GM11168 (cell line): Measurements from ENCODE around the gene ERP29.
"Not testable (repeated sequence)": the region's sequence is repeated elsewhere in the genome, so short reads cannot be mapped to it uniquely, and the experiment has no call there.

ENCODE experiments used
- in situ Hi-C: fragments of 300-500 bp; cut with MboI; formaldehyde crosslinking; loops from one replicate; pipeline ENCODE4 v1.12.0; 2022; ENCODE audit warnings: low sequenced_read_pairs; ENCODE audit not compliant: unreplicated experiment

The ERP29 gene

DNA sequence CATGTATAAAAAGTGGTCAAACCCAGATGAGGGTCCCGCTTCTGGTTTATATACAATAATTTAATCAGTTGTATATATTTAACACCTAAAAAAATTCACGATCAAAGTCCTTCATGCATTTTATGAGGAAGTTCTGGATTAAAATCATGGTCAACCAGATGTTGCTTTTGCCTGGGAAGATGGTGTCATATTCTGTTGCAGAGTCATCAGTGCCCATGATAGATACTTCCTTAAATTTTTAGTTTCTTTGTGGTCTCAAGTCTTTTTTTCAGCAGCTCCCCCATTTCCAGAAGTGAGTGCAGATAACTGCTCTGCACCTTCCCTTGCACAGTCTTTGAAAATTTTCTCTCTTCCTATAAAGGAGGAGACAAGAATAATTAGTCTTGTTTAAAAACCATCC, 16.1 kb downstream of the ERP29 start:
- in situ Hi-C loops: no loop called here

DNA sequence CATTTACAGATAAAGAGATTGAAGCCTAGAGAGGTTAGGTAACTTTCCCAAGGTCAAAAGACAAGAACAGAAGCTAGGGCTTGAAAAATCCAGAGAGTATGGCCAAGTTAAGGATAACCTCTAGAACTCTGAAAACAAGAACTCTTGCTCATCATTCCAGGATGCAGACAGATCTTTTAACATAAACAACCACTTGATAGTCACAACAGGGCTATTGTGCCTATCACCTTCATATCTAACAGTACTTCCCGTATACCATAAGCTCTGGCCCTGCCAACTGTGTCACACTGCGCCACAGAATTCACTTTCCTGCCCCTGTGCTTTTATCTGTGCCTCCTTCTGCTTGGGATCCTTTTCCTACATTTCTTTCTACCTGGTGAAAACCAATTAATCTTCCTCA, 18.2 kb downstream of the ERP29 start:
- in situ Hi-C loops: no loop called here

GRCh38 chr12:112032292-112032691, 19.1 kb downstream of the ERP29 start:
- in situ Hi-C loops: no loop called here

DNA sequence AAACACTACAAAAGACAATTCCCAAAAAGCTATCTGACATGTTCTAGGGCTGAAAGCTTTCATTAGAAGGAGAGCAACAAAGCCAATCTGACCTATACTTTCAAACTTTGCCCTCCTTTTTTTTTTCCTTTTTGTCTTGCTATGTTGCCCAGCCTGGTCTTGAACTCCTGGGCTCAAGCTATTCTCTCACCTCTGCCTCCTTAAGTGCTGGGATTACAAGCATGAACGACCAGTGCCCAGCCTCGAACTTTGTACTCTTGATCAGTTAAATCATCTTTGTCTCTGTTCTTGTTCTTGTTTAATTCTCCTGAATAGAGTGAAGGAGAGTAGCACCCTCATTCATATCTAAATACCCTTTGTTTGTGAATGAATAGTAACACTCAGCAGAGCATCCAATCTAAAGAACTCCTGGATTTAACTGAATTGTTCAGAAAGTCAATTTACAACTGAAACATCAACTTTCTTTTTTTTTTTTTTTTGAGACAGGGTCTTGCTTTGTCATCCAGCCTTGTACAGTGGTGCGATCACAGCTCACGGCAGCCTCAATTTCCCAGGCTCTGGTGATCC, 22.1 kb downstream of the ERP29 start:
- in situ Hi-C loops: no loop called here

DNA sequence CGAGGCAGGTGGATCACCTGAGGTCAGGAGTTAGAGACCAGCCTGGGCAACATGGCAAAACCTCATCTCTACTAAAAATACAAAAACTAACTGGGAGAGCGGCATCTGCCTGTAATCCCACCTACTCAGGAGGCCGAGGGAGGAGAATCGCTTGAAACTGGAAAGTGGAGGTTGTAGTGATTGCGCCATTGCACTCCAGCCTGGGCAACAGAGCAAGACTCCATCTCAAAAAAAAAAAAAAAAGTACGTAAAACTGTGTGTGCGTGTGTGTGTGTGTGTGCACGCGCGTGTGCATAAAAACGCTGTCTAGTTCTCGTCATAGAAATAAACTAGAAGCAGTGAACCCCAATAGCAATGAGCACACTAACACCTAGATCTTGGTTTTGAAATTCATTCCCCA, 23.4 kb downstream of the ERP29 start:
- in situ Hi-C loops: not testable (repeated sequence)

GRCh38 chr12:112046003-112046402, 32.8 kb downstream of the ERP29 start:
- in situ Hi-C loops: no loop called here

DNA sequence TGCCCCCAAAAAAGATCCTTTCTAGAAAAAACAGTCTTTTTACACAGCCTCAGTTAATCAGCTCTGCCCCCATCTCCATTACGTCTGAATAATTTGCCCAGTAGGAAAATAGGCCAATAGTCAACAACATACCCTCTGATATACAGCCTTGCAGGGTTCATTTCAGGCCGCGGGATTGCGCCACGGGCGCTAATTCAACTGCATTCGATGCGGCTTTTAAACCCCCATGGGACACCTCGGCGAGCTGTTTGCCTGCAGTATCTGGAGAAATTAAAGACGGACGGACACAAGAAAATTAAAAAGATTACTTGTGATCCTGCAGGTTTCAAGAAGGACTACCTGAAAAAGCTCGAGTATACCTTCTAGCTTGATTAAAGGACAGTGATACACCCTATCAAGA, 36.1 kb downstream of the ERP29 start:
- in situ Hi-C loops: no loop called here

DNA sequence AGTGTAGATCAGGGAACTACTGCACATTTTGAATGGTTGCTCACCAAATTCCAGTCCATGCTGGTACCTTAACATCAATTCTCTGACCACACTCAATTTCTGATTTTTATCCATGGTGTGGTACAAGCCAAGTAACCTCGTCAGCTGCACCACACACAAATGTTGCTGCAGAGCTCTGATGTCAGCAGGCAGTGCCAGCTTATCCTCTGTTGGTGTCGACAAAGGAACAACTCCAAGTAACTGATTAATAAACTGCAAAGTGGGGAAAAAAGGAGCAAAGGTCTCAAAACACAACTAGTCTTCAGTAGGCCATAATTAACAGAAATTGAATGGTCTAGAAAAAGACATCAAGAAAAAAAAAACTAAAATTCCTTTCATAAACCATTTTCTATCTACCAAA, 47.9 kb downstream of the ERP29 start:
- in situ Hi-C loops: no loop called here

- in situ Hi-C loops: no loop called here
Observed at GRCh38 chr12:112063273-112063672, 50.0 kb downstream of the ERP29 start.

- in situ Hi-C loops: no loop called here
Observed at GRCh38 chr12:112066566-112066965, 53.3 kb downstream of the ERP29 start.
